Heart left ventricle (tissue), 16 donors: ENCODE data around the gene UBE2E2. TPM values are rescaled to one million over a fixed set of nuclear protein-coding genes. Genes with fewer than 3 reads are reported as not detected.

Experiments
- ATAC-seq, 4 donors: fragments of 200-7000 bp; cut with Tn5 transposase; one replicate each; pipeline ENCODE4 v1.9.1; 2020 to 2022; ENCODE audit warnings: moderate library complexity in 4 of 4, mild to moderate bottlenecking in 3 of 4, moderate number of reproducible peaks in 1 of 4
- DNase-seq, 5 donors: peaks; one replicate each; pipeline ENCODE4 v3.0.0-alpha.2; 2020
- H3K27ac ChIP-seq, 12 donors: fragments of 200-600 bp; sonication (generic) in 4 of 12; one replicate each; pipeline versions ENCODE4 v1.5.0 to v1.8.0; 2016 to 2022; ENCODE audit warnings: mild to moderate bottlenecking in 2 of 12
- H3K27me3 ChIP-seq, 9 donors: fragments of 200-600 bp; sonication (generic) in 2 of 9; one replicate each; pipeline versions ENCODE4 v1.5.1 to v1.8.0; 2016 to 2022; ENCODE audit warnings: mild to moderate bottlenecking in 3 of 9
- H3K36me3 ChIP-seq, 9 donors: fragments of 200-600 bp; sonication (generic) in 2 of 9; one replicate each; pipeline versions ENCODE4 v1.5.0 to v1.8.0; 2018 to 2022; ENCODE audit warnings: mild to moderate bottlenecking in 2 of 9
- H3K4me1 ChIP-seq, 12 donors: fragments of 200-600 bp; sonication (generic) in 4 of 12; one replicate each; pipeline versions ENCODE4 v1.5.0 to v1.8.0; 2016 to 2022; ENCODE audit warnings: mild to moderate bottlenecking in 3 of 12
- H3K4me3 ChIP-seq, 12 donors: fragments of 200-600 bp; sonication (generic) in 4 of 12; one replicate each; pipeline versions ENCODE4 v1.5.0 to v1.8.0; 2017 to 2022; ENCODE audit warnings: mild to moderate bottlenecking in 9 of 12, moderate library complexity in 4 of 12
- H3K9me3 ChIP-seq, 12 donors: fragments of 200-600 bp; sonication (generic) in 4 of 12; one replicate each; pipeline versions ENCODE4 v1.5.0 to v1.8.0; 2016 to 2022; ENCODE audit warnings: mild to moderate bottlenecking in 1 of 12
- POLR2A ChIP-seq, 2 donors: fragments of 450-650 bp; IDR thresholded peaks; one replicate each; pipeline ENCODE4 v1.6.1; 2017; ENCODE audit warnings: antibody characterized with exemption in 2 of 2, mild to moderate bottlenecking in 2 of 2, moderate library complexity in 2 of 2
- WGBS, 4 donors: extraction: QIAGEN DNeasy Blood & Tissue Kit in 2 of 4; methylation state at CpG; one replicate each; pipeline versions ENCODE4 v1.1.5 to v1.1.7; 2013 to 2018; 5-methylcytosine and 5-hydroxymethylcytosine counted together
- intact Hi-C, 10 donors: fragments of 100-400 bp; cut with DNase I; formaldehyde crosslinking; loops; one replicate each; pipeline versions ENCODE4 v1.11.1 to v1.14.2; 2022
- polyA plus RNA-seq, 2 donors: library from polyadenylated mRNA; stranded (reverse); fragments of 200-250 nt; gene quantifications; one replicate each; pipeline ENCODE4 v1.2.3, GENCODE V29; 2013
- total RNA-seq, 9 donors: library from RNA; depleted of rRNA in 2 of 9; stranded (reverse); fragments of >200 nt in 2 of 9; fragmentation: NEBNext Ultra II Directional in 3 of 9; extraction: Animal tissue kit (Norgen Biotek cat#: 25700) in 3 of 9; gene quantifications; one replicate each; pipeline versions ENCODE4 v1.1.0 to v1.2.4, GENCODE V29; 2016 to 2023
- TF ChIP-seq, protein P1 (sequence below), 12 donors: fragments of 200-600 bp; sonication (generic) in 4 of 12; IDR thresholded peaks; one replicate each; pipeline versions ENCODE4 v1.5.0 to v1.8.0; 2018 to 2022; ENCODE audit warnings: antibody characterized with exemption in 12 of 12, mild to moderate bottlenecking in 5 of 12
- donor health status: ischemic (EF 13 %, LVEDD 7.1; RV severe dilation, severe dysfunction).
- donor health status: healthy with polysubstance abuse.
- donor health status: DM: no; HTN: yes; CAD: no.
- donor health status: DM: no; HTN: no; CAD: no.
- donor health status: ischemic (EF 25% LVEDD 6.9; RV normal size, moderate dysfunction).
- donor health status: ischemic (EF 25% LVEDD 5.7; RV mildly dilated, moderate dysfunction).
- donor health status: healthy.
- donor health status: DM: yes; HTN: yes; CAD: no.
- donor health status: ischemic (EF 35%, LVEDD 5.7; RV mildly dilated, moderate dysfunction).
- donor health status: nonischemic (EF 11% LVEDD 7.7; RV severe dilation, severe dysfunction).
- donor health status: DM: yes; HTN: yes; CAD: no.
- donor health status: PGD.
- donor health status: ischemic (EF 29% LVEDD 5.4; RV normal size, mild dysfunction).
- donor health status: nonischemic (EF 23%, LVEDD 6.1; RV moderate dilation, normal function).

The UBE2E2 gene
- total and polyA plus RNA-seq, 11 donors: 21.9 to 63.9 (median 50.8) TPM

DNA sequence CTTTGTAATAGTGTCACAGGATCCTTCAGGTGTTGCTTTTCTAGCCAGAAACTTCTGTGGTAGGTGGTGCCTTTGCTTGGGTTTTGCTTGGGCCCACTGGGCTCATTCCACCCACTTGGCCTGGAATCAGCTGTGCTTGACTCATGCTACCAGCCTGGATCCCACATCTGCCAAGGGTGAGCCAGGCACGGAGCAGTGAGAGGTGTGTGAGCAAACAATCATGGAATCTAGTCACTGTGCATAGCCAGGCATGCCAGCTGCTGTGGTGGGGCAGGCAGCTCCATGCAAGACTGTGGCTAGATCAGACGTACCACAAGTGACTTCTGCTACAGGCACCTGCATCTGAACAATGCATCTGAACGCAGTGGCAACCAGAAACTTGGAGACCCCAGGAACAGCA is 275.9 kb downstream of the UBE2E2 start:
- peak in 3 of 4 donors; percentile 32 to 54 (median 46) for ATAC-seq
- Histone ChIP-seq H3K4me3 (no peak overlapping the region), H3K27ac (no peak overlapping the region), H3K27me3 (no peaks in the 10 kb centered on the region), H3K9me3 (peaks cover 0 to 12% (median 0%) of the 10 kb centered on the region in 12 donors), H3K36me3 (no peaks in the 10 kb centered on the region), H3K4me1 (peaks cover 0 to 21% (median 5%) of the 10 kb centered on the region in 12 donors)
- DNase-seq: peak in 1 of 5 donors; percentile 37
- intact Hi-C loops: no loop called here
- 84 to 92% (median 88%) methylated on average over 2 to 3 of the region's 3 CpGs for WGBS, 4 donors
- TF ChIP-seq, protein P1, sequence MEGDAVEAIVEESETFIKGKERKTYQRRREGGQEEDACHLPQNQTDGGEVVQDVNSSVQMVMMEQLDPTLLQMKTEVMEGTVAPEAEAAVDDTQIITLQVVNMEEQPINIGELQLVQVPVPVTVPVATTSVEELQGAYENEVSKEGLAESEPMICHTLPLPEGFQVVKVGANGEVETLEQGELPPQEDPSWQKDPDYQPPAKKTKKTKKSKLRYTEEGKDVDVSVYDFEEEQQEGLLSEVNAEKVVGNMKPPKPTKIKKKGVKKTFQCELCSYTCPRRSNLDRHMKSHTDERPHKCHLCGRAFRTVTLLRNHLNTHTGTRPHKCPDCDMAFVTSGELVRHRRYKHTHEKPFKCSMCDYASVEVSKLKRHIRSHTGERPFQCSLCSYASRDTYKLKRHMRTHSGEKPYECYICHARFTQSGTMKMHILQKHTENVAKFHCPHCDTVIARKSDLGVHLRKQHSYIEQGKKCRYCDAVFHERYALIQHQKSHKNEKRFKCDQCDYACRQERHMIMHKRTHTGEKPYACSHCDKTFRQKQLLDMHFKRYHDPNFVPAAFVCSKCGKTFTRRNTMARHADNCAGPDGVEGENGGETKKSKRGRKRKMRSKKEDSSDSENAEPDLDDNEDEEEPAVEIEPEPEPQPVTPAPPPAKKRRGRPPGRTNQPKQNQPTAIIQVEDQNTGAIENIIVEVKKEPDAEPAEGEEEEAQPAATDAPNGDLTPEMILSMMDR (IDR thresholded peaks at IDR 0.05): no peak
- no peak for TF ChIP-seq POLR2A (IDR thresholded peaks at IDR 0.05)

DNA sequence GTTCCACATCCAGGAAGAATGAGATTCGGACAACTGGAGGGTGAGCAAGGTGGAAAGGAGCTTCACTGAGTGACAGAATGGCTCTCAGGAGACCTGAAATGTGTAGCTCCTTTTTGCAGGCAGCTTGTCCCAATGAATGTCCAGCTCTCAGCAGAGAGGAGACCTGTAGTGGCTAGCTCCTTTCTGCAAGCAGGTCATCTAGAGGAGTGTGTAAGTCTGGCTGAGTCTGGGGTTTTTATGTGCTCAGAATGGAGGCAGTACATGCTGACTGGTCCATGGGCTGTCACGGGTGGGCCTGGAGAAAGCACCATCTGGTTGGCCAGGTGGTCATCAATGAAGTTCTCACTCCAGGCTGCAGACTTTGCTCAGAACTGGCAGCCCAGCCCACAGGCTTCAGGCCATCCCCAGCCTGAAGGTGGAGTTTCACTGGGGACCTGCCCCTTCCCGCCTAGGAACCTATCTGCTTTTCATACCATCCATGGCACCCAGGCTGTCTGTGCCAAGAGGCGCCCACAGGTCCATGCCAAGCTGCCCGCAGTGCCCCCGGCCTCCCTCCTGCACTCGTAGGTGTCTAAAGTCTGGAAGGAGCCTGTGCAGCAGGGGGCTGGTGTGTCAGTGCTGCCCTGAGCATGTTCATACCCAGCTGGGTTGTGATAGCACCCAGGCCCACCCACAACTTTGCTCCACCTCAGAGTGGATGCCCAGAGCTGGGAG is 276.6 kb downstream of the UBE2E2 start:
- peaks cover 0 to 21% (median 5%) of the 10 kb centered on the region in 12 donors for H3K4me1 ChIP-seq
- no peak overlapping the region for H3K27ac ChIP-seq
- peaks cover 0 to 12% (median 0%) of the 10 kb centered on the region in 12 donors for H3K9me3 ChIP-seq
- DNase-seq: no peak
- intact Hi-C loops: no loop called here
- H3K27me3 ChIP-seq: no peaks in the 10 kb centered on the region
- ATAC-seq: peak in 2 of 4 donors; percentile 18
- H3K4me3 ChIP-seq: no peak overlapping the region
- no peaks in the 10 kb centered on the region for H3K36me3 ChIP-seq
- TF ChIP-seq, protein P1 (IDR thresholded peaks at IDR 0.05): no peak
- no peak for TF ChIP-seq POLR2A (IDR thresholded peaks at IDR 0.05)
- WGBS, 4 donors: 87 to 92% (median 91%) methylated on average over 4 to 7 of the region's 7 CpGs

DNA sequence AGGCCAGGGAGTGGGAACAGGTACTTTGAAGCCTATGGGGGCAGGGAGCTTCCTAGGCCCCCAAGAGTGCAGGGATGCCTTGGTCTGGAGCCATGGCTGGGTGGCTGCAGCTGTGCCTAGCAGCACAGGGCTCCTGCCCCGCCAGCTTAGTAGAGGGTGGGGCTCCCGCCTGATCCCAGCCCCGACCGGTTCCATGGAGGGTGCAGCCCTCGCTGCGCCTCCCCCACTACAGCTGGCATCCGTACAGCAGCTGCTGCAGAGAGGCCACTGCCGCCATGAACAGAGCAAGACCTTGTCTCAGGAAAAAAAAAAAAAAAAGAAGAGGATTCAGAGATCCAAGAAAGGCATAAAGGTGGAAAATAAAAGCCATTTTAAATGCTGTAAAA is 277.2 kb downstream of the UBE2E2 start:
- ATAC-seq (peak in 3 of 4 donors; percentile 24 to 34 (median 30)), DNase-seq (no peak)
- peaks cover 0 to 21% (median 5%) of the 10 kb centered on the region in 12 donors for H3K4me1 ChIP-seq
- peaks cover 0 to 12% (median 0%) of the 10 kb centered on the region in 12 donors for H3K9me3 ChIP-seq
- 87 to 96% (median 92%) methylated on average over 8 of the region's 8 CpGs for WGBS, 4 donors
- no peak overlapping the region for H3K27ac ChIP-seq
- H3K4me3 ChIP-seq: no peak overlapping the region
- no peaks in the 10 kb centered on the region for H3K27me3 ChIP-seq
- no peaks in the 10 kb centered on the region for H3K36me3 ChIP-seq
- no peak for TF ChIP-seq POLR2A (IDR thresholded peaks at IDR 0.05)
- TF ChIP-seq, protein P1 (IDR thresholded peaks at IDR 0.05): no peak
- intact Hi-C loops: no loop called here

DNA sequence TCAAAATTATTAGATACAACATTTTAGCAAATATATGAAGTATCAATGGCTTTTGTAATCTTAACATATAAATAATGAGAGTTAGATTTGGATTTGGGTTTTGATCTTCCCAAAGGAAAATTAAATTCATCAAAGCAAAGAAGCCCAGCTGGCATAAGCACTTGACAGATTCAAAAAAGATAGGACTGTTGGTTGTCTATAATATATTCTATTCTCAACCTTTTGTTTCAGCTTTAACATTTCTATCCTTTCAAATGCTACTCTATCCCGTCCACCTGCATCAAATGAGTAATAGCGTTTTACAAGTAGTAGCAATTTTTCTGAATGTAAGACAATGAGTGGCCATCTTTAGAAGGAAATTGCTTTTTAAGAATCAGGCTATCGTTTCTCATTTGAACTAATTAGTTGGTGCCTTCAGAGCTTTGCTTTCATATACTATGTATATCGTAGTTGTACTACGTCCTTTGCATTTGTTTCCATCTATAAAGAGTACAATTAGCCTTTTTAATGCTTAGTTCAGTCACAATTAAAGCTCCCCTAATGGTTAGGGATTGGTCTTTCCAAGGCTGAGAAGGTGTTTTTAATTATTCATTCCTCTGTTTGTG is 278.0 kb downstream of the UBE2E2 start:
- ATAC-seq: no peak
- intact Hi-C loops: no loop called here
- DNase-seq: no peak
- Histone ChIP-seq H3K27me3 (no peaks in the 10 kb centered on the region), H3K9me3 (peaks cover 0 to 13% (median 0%) of the 10 kb centered on the region in 12 donors), H3K27ac (no peak overlapping the region), H3K36me3 (no peaks in the 10 kb centered on the region), H3K4me1 (peaks cover 0 to 28% (median 5%) of the 10 kb centered on the region in 12 donors), H3K4me3 (no peak overlapping the region)
- 94 to 96% (median 96%) methylated on average over 5 of the region's 5 CpGs for WGBS, 4 donors
- TF ChIP-seq POLR2A (IDR thresholded peaks at IDR 0.05): no peak
- TF ChIP-seq, protein P1 (IDR thresholded peaks at IDR 0.05): no peak
